C4-2B (cell line): ENCODE measurements around the gene ZNF667.

ENCODE experiments used
- CTCF ChIP-seq: fragments of 450-650 bp; conservative IDR thresholded peaks from 2 replicates; pipeline ENCODE4 v1.5.1; 2017; ENCODE audit warnings: mild to moderate bottlenecking
- ZFX ChIP-seq: fragments of 450-650 bp; IDR thresholded peaks from 2 replicates; pipeline ENCODE4 v1.6.1; 2017

GRCh38 chr19:56423276-56423984, 53.7 kb downstream of the ZNF667 start:
- TF ChIP-seq CTCF (no peak), ZFX (no peak)
